SK-N-SH treated with all-trans-retinoic acid at 6 μM for 48 hours (cell line): ENCODE measurements around the gene MIB2.

ENCODE experiments used
- ATAC-seq: fragments of 200-7000 bp; cut with Tn5 transposase; 3 replicates; pipeline ENCODE4 v1.9.1; 2020; ENCODE audit warnings: mild to moderate bottlenecking, moderate library complexity
- ARNTL ChIP-seq: fragments of 450-650 bp; formaldehyde crosslinking; IDR thresholded peaks from 2 replicates; pipeline ENCODE4 v1.5.0; 2020; ENCODE audit warnings: low read depth, mild to moderate bottlenecking, moderate library complexity, borderline replicate concordance
- BACH2 ChIP-seq: fragments of 250-450 bp; sonication (Bioruptor Pico); IDR thresholded peaks from 2 replicates; pipeline ENCODE4 v1.9.0; 2021; ENCODE audit warnings: mild to moderate bottlenecking, borderline replicate concordance
- CSRNP3 ChIP-seq: fragments of 250-450 bp; sonication (Bioruptor Pico); IDR thresholded peaks from 2 replicates; pipeline ENCODE4 v1.5.1; 2021; ENCODE audit warnings: mild to moderate bottlenecking, moderate library complexity
- ESRRG ChIP-seq: fragments of 250-450 bp; sonication (Bioruptor Pico); IDR thresholded peaks from 2 replicates; pipeline ENCODE4 v1.6.1; 2021; ENCODE audit warnings: mild to moderate bottlenecking
- GLIS3 ChIP-seq: fragments of 250-450 bp; sonication (Bioruptor Pico); IDR thresholded peaks from 2 replicates; pipeline ENCODE4 v1.5.0; 2020; ENCODE audit warnings: mild to moderate bottlenecking, moderate library complexity
- ISL1 ChIP-seq: fragments of 250-450 bp; sonication (Bioruptor Pico); IDR thresholded peaks from 2 replicates; pipeline ENCODE4 v2.1.2; 2022; ENCODE audit warnings: mild to moderate bottlenecking, moderate library complexity
- OSR1 ChIP-seq: fragments of 250-450 bp; sonication (Bioruptor Pico); IDR thresholded peaks from 2 replicates; pipeline ENCODE4 v1.8.0; 2022; ENCODE audit warnings: moderate library complexity, mild to moderate bottlenecking, inconsistent platforms
- PPARA ChIP-seq: fragments of 250-450 bp; sonication (Bioruptor Pico); IDR thresholded peaks from 2 replicates; pipeline ENCODE4 v1.5.0; 2020; ENCODE audit warnings: mild to moderate bottlenecking, borderline replicate concordance
- RARB ChIP-seq: fragments of 250-450 bp; sonication (Bioruptor Pico); IDR thresholded peaks from 2 replicates; pipeline ENCODE4 v1.8.0; 2021; ENCODE audit warnings: mild to moderate bottlenecking, moderate library complexity
- SNAI2 ChIP-seq: fragments of 250-450 bp; sonication (Bioruptor Pico); IDR thresholded peaks from 2 replicates; pipeline ENCODE4 v1.5.0; 2020; ENCODE audit warnings: mild to moderate bottlenecking, moderate library complexity
- TCF4 ChIP-seq: fragments of 250-450 bp; sonication (Bioruptor Pico); IDR thresholded peaks from 2 replicates; pipeline ENCODE4 v1.8.0; 2021; ENCODE audit warnings: mild to moderate bottlenecking, moderate library complexity, borderline replicate concordance
- ZC3H10 ChIP-seq: fragments of 250-450 bp; sonication (Bioruptor Pico); IDR thresholded peaks from 2 replicates; pipeline ENCODE4 v1.5.1; 2021; ENCODE audit warnings: mild to moderate bottlenecking, moderate library complexity
- ZFP30 ChIP-seq: fragments of 450-650 bp; formaldehyde crosslinking; IDR thresholded peaks from 2 replicates; pipeline ENCODE4 v1.5.0; 2022; ENCODE audit warnings: mild to moderate bottlenecking, moderate library complexity
- ZNF565 ChIP-seq: fragments of 450-650 bp; formaldehyde crosslinking; conservative IDR thresholded peaks from 2 replicates; pipeline ENCODE4 v1.5.0; 2020; ENCODE audit warnings: low read depth, mild to moderate bottlenecking, moderate library complexity
- ZNF70 ChIP-seq: fragments of 450-650 bp; formaldehyde crosslinking; IDR thresholded peaks from 2 replicates; pipeline ENCODE4 v1.5.0; 2020; ENCODE audit warnings: mild to moderate bottlenecking, moderate library complexity
- ZNF8 ChIP-seq: fragments of 450-650 bp; formaldehyde crosslinking; IDR thresholded peaks from 2 replicates; pipeline ENCODE4 v1.5.0; 2020; ENCODE audit warnings: mild to moderate bottlenecking, moderate library complexity
- TF ChIP-seq, protein P1 (sequence below): fragments of 250-450 bp; sonication (Bioruptor Pico); IDR thresholded peaks from 2 replicates; pipeline ENCODE4 v1.8.0; 2020; ENCODE audit warnings: mild to moderate bottlenecking, moderate library complexity, borderline replicate concordance
- TF ChIP-seq, protein P2 (sequence below): fragments of 250-450 bp; sonication (Bioruptor Pico); IDR thresholded peaks from 2 replicates; pipeline ENCODE4 v1.5.1; 2020; ENCODE audit warnings: low read depth, mild to moderate bottlenecking, moderate library complexity
- TF ChIP-seq, protein P3 (sequence below): fragments of 250-450 bp; sonication (Bioruptor Pico); IDR thresholded peaks from 2 replicates; pipeline ENCODE4 v1.8.0; 2021; ENCODE audit warnings: low read depth, mild to moderate bottlenecking, moderate library complexity, borderline replicate concordance

Gene MIB2

DNA sequence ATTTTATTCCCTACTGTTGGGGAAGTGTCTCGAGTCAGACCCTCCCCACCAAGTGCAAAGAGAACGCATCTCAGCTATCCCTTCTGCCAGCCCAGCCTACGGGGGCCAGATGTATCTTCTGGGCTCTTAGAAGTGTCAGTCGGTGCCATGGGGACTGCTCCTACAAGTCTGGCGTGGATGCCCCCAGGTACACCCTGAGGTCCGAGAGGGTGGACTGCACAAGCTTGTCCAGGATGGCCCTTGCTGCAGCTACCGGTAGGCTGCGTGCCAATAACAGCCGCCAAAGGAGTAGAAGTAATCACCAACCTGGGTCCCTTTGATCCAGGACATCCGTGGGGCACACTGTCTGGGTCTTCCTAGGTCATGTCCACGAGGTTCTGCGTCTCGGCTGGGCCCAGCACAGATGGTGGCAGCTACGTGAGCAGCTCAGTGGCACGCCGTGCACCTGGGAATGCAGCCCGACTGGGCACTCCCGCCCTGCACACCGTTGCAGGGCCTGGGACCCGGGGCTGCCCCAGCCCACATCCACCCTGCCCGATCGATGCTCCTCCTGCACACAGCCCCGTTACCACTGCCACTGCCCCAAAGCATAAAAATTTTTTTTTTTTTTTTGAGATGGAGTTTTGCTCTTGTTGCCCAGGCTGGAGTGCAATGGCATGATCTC, 31.8 kb upstream of the MIB2 start:
- no peak for ATAC-seq
- no peak for TF ChIP-seq TCF4 (CRISPR knock-in tag)
- no peak for TF ChIP-seq ESRRG (CRISPR knock-in tag)

DNA sequence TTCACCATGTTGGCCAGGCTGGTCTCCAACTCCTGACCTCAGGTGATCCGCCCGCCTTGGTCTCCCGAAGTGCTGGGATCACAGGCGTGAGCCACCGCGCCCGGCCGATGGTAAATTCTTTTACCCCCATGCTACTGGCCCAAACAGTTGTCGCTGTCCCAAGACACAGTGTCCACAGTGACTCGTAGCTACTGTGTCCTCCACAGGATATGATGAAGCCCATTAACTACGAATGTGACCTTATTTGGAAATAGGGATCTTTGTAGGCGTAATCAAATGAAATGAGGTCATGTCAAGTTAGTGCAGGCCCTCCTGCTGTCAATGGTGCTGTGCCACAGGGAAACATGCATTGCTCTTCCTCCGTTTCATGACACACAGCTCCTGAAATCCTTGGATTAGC, 23.8 kb upstream of the MIB2 start:
- ATAC-seq, result no peak
- TF ChIP-seq ESRRG (CRISPR knock-in tag) (no peak), ZNF8 (CRISPR knock-in tag) (no peak), CSRNP3 (no peak), OSR1 (CRISPR knock-in tag) (no peak), ZNF70 (no peak), PPARA (CRISPR knock-in tag) (no peak), ZC3H10 (CRISPR knock-in tag) (no peak), ISL1 (CRISPR knock-in tag) (no peak), GLIS3 (CRISPR knock-in tag) (no peak), ZFP30 (CRISPR knock-in tag) (no peak)
- TF ChIP-seq, protein P1, sequence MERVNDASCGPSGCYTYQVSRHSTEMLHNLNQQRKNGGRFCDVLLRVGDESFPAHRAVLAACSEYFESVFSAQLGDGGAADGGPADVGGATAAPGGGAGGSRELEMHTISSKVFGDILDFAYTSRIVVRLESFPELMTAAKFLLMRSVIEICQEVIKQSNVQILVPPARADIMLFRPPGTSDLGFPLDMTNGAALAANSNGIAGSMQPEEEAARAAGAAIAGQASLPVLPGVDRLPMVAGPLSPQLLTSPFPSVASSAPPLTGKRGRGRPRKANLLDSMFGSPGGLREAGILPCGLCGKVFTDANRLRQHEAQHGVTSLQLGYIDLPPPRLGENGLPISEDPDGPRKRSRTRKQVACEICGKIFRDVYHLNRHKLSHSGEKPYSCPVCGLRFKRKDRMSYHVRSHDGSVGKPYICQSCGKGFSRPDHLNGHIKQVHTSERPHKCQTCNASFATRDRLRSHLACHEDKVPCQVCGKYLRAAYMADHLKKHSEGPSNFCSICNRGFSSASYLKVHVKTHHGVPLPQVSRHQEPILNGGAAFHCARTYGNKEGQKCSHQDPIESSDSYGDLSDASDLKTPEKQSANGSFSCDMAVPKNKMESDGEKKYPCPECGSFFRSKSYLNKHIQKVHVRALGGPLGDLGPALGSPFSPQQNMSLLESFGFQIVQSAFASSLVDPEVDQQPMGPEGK (CRISPR knock-in tag), result no peak
- TF ChIP-seq, protein P2, sequence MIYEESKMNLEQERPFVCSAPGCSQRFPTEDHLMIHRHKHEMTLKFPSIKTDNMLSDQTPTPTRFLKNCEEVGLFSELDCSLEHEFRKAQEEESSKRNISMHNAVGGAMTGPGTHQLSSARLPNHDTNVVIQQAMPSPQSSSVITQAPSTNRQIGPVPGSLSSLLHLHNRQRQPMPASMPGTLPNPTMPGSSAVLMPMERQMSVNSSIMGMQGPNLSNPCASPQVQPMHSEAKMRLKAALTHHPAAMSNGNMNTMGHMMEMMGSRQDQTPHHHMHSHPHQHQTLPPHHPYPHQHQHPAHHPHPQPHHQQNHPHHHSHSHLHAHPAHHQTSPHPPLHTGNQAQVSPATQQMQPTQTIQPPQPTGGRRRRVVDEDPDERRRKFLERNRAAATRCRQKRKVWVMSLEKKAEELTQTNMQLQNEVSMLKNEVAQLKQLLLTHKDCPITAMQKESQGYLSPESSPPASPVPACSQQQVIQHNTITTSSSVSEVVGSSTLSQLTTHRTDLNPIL (CRISPR knock-in tag), result no peak
- TF ChIP-seq, protein P3, sequence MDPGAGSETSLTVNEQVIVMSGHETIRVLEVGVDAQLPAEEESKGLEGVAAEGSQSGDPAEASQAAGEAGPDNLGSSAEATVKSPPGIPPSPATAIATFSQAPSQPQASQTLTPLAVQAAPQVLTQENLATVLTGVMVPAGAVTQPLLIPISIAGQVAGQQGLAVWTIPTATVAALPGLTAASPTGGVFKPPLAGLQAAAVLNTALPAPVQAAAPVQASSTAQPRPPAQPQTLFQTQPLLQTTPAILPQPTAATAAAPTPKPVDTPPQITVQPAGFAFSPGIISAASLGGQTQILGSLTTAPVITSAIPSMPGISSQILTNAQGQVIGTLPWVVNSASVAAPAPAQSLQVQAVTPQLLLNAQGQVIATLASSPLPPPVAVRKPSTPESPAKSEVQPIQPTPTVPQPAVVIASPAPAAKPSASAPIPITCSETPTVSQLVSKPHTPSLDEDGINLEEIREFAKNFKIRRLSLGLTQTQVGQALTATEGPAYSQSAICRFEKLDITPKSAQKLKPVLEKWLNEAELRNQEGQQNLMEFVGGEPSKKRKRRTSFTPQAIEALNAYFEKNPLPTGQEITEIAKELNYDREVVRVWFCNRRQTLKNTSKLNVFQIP (CRISPR knock-in tag), result no peak

DNA sequence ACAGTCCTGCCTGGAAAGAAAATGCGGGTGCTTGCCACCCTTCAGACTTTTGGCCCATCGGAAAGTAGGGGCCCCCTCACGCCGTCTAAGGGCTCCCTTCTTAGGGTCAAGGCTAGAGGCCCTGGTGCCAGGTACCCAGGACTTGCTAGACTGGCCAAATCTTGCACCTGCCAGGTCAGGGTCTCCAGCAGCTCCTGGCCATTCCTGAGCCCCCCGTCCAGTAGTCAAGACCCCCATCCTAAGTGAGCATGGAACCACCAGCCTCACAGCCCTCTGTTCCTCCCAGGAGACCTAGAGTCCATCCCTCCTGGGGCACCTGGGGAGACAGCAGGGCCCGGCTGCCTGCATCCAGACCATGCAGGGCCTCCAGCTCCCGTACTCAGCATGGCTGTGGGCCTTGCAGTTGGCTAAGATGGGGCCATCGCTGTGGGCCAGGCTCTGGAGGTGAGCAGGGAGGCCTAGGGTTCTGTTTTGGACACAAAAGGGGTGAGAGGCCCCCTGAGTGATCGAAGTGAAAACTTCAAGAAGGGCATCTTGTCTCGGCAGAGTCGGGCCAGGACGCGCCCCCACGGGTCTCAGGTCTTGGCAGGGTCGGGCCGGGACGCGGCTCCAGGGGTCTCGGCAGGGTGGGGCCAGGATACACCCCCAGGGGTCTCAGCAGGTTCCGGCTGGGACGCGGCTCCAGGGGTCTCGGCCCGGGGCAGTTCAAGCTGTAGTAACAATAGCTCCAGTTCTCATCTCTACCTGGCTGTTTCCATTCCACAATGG, 21.3 kb upstream of the MIB2 start:
- ATAC-seq, result 0 out of 3 replicates have a peak, but pooled peaks have one; percentile 7
- TF ChIP-seq ZFP30 (CRISPR knock-in tag) (no peak), CSRNP3 (no peak), RARB (CRISPR knock-in tag) (no peak), ZNF565 (no peak), SNAI2 (no peak), ZNF70 (no peak)
- TF ChIP-seq, all 23 proteins: peak for 0

DNA sequence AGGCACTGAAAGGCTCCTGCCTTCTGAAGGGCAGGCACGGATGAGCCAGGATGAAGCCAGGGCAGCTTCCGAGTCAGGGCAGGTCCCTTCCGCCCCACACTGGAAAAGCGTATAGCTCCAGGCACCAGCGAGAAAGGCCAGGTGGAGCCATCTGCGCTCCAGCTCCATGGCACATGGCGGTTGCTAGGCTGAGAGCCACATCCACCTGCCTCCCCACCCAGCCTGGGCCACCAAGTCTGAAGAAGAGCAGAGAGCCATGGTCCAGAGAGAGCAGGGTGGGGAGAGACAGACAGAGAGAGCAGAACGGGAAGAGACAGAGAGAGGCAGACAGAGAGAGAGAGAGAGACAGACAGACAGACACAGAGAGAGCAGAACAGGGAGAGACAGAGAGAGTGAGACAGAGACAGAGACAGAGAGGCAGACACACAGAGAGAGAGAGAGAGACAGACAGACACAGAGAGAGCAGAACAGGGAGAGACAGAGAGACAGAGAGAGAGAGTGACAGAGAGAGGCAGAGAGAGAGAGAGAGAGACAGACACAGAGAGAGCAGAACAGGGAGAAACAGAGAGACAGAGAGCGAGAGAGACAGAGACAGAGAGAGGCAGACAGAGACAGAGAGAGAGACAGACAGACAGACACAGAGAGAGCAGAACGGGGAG, 20.6 kb upstream of the MIB2 start:
- peak; percentile 30 for ATAC-seq
- TF ChIP-seq BACH2 (CRISPR knock-in tag), result no peak
- no peak for TF ChIP-seq GLIS3 (CRISPR knock-in tag)
- no peak for TF ChIP-seq ZNF8 (CRISPR knock-in tag)
- no peak for TF ChIP-seq ISL1 (CRISPR knock-in tag)
- TF ChIP-seq ARNTL, result no peak
- TF ChIP-seq, protein P1 (CRISPR knock-in tag), result no peak
- TF ChIP-seq, protein P3 (CRISPR knock-in tag), result no peak
